KMS-11 (cell line): ENCODE data around the gene WNT4.

ENCODE experiments used
- H2AFZ ChIP-seq: fragments of 200-600 bp; sonication (generic); 2 replicates; pipeline ENCODE4 v1.6.1; 2016; ENCODE audit warnings: antibody characterized with exemption, mixed run types, low read depth
- H3K27ac ChIP-seq: fragments of 200-600 bp; sonication (generic); 2 replicates; pipeline ENCODE4 v1.6.1; 2016; ENCODE audit warnings: mild to moderate bottlenecking, mixed run types
- H3K27me3 ChIP-seq: fragments of 200-600 bp; sonication (generic); 2 replicates; pipeline ENCODE4 v1.6.1; 2017; ENCODE audit warnings: mild to moderate bottlenecking, low read depth, mixed run types, moderate library complexity; ENCODE audit not compliant: insufficient read depth
- H3K36me3 ChIP-seq: fragments of 200-600 bp; sonication (generic); 2 replicates; pipeline ENCODE4 v1.6.1; 2017; ENCODE audit warnings: mild to moderate bottlenecking, mixed run types; ENCODE audit not compliant: insufficient read depth
- H3K4me1 ChIP-seq: fragments of 200-600 bp; sonication (generic); 2 replicates; pipeline ENCODE4 v1.6.1; 2016; ENCODE audit warnings: mild to moderate bottlenecking, low read depth, mixed run types; ENCODE audit not compliant: poor library complexity, severe bottlenecking
- H3K4me2 ChIP-seq: fragments of 200-600 bp; sonication (generic); 2 replicates; pipeline ENCODE4 v1.7.0; 2016; ENCODE audit warnings: mild to moderate bottlenecking, mixed run types
- H3K4me3 ChIP-seq: fragments of 200-600 bp; sonication (generic); IDR thresholded peaks from 2 replicates; pipeline ENCODE4 v1.6.1; 2017; ENCODE audit warnings: low read depth, low read length, mixed read lengths; ENCODE audit not compliant: insufficient read depth
- H3K79me2 ChIP-seq: fragments of 200-600 bp; sonication (generic); 2 replicates; pipeline ENCODE4 v1.6.1; 2016; ENCODE audit warnings: low read depth, mixed run types; ENCODE audit not compliant: insufficient read depth
- H3K9ac ChIP-seq: fragments of 200-600 bp; sonication (generic); 2 replicates; pipeline ENCODE4 v1.6.1; 2016; ENCODE audit warnings: mild to moderate bottlenecking, mixed run types
- H4K20me1 ChIP-seq: fragments of 200-600 bp; sonication (generic); 2 replicates; pipeline ENCODE4 v1.6.1; 2016; ENCODE audit warnings: mild to moderate bottlenecking, mixed run types; ENCODE audit not compliant: insufficient read depth
- CTCF ChIP-seq: fragments of 200-600 bp; sonication (generic); conservative IDR thresholded peaks from 2 replicates; pipeline ENCODE4 v1.6.1; 2017; ENCODE audit warnings: low read depth, mild to moderate bottlenecking, antibody characterized with exemption, low read length, moderate library complexity, mixed read lengths

The WNT4 gene

DNA sequence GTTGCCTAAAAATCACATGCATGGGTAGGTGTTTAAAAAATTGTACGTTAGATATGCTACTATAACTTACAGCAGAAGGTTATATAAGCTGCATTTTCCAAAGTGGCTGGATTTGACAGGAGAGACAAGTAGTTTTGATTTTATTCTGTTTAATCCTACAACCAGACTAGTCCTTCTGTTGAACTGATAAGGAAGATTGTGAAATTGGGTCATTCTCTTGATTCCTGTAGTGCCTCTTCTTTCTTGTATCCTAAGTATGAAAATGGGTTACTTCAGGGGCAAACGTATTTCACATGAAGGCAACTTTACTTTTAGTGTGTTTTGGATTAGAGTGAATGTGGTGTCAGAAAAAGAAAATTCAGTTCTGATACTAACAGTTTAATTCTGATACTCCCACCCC lies 71.4 kb downstream of the WNT4 start:
- H3K36me3 ChIP-seq = no peaks in the 10 kb centered on the region
- H3K9ac ChIP-seq = no peak overlapping the region
- no peaks in the 10 kb centered on the region for H3K27me3 ChIP-seq
- peaks cover 100% of the 10 kb centered on the region for H3K79me2 ChIP-seq
- TF ChIP-seq CTCF = no peak
- peaks cover 29% of the 10 kb centered on the region for H3K4me1 ChIP-seq
- H2AFZ ChIP-seq = no peak overlapping the region
- peaks cover 67% of the 10 kb centered on the region for H4K20me1 ChIP-seq
- no peak overlapping the region for H3K27ac ChIP-seq
- no peak overlapping the region for H3K4me3 ChIP-seq
- H3K4me2 ChIP-seq = no peak overlapping the region
